Testis (tissue), 2 donors: ENCODE measurements around the gene ENTPD3.

Source experiments
- CTCF ChIP-seq, 3 experiments: fragments of 450-650 bp in 2 of 3; fragments of 200-600 bp in 1 of 3; sonication (generic) in 1 of 3; IDR thresholded peaks; one replicate each; pipeline ENCODE4 v1.5.1; 2016 to 2019; ENCODE audit warnings: antibody characterized with exemption in 3 of 3, mild to moderate bottlenecking in 2 of 3, moderate library complexity in 1 of 3
- POLR2A ChIP-seq: fragments of 450-650 bp; IDR thresholded peaks from one replicate; pipeline ENCODE4 v1.6.1; 2017; ENCODE audit warnings: antibody characterized with exemption, mild to moderate bottlenecking, moderate library complexity

GRCh38 chr3:40437889-40438288, 50.9 kb downstream of the ENTPD3 start:
- TF ChIP-seq CTCF (IDR thresholded peaks at IDR 0.05) (no peak), POLR2A (no peak)
